ENCODE measurements around the gene ARL13B. TPM values are rescaled to one million over a fixed set of nuclear protein-coding genes. Genes with fewer than 3 reads are reported as not detected.

The ARL13B gene
- total RNA-seq, 2 donors from 2014 or later: 3.5 to 4.3 TPM

- H3K36me3 ChIP-seq: no peaks in the 10 kb centered on the region
Measured at GRCh38 chr3:94050546-94050945, 70.6 kb downstream of the ARL13B start.

GRCh38 chr3:94061297-94061696 is 81.3 kb downstream of the ARL13B start:
- peaks cover 0 to 18% of the 10 kb centered on the region in 2 donors for H3K4me1 ChIP-seq
- no peaks in the 10 kb centered on the region for H3K9me3 ChIP-seq
- DNase-seq (ENCODE audit: low spot score): no peak
- TF ChIP-seq CTCF (IDR thresholded peaks at IDR 0.05): no peak
- H3K27ac ChIP-seq: no peak overlapping the region
- no peaks in the 10 kb centered on the region for H3K27me3 ChIP-seq
- H3K36me3 ChIP-seq: no peaks in the 10 kb centered on the region
- no peak overlapping the region for H3K4me3 ChIP-seq

More at GRCh38 chr3:94050546-94050945, 70.6 kb downstream of the ARL13B start:
- Histone ChIP-seq H3K9me3 (no peaks in the 10 kb centered on the region), H3K27me3 (no peaks in the 10 kb centered on the region), H3K4me1 (no peaks in the 10 kb centered on the region), H3K4me3 (no peak overlapping the region), H3K27ac (no peak overlapping the region)
- no peak for DNase-seq (ENCODE audit: low spot score)
- no peak for TF ChIP-seq CTCF (IDR thresholded peaks at IDR 0.05)

GRCh38 chr3:94062513-94063404 is 82.8 kb downstream of the ARL13B start, which contains the start of the genes DHFR2 and NSUN3:
TSS of gene DHFR2 (minus strand) at chr3:94062916. CDS start at chr3:94061511, 1,405 bp downstream.
TSS of gene NSUN3 (plus strand) at chr3:94063061. CDS start at chr3:94063127, 66 bp downstream.
- peak; percentile 96 for DNase-seq (ENCODE audit: low spot score)
- no peak for TF ChIP-seq CTCF (IDR thresholded peaks at IDR 0.05)
- Histone ChIP-seq H3K4me1 (peaks cover 0 to 18% of the 10 kb centered on the region in 2 donors), H3K9me3 (no peaks in the 10 kb centered on the region), H3K36me3 (peaks cover 4% of the 10 kb centered on the region), H3K27me3 (no peaks in the 10 kb centered on the region), H3K4me3 (peak within 1 kb of the TSS; percentile 66 to 73), H3K27ac (peak within 1 kb of the TSS; percentile 90 to 91)

- no peak for DNase-seq (ENCODE audit: low spot score)
- peaks cover 0 to 18% of the 10 kb centered on the region in 2 donors for H3K4me1 ChIP-seq
- TF ChIP-seq CTCF (IDR thresholded peaks at IDR 0.05): no peak
- no peaks in the 10 kb centered on the region for H3K27me3 ChIP-seq
- H3K36me3 ChIP-seq: peaks cover 5% of the 10 kb centered on the region
- H3K9me3 ChIP-seq: no peaks in the 10 kb centered on the region
- peak overlapping the region; percentile 90 to 91 for H3K27ac ChIP-seq
- peak overlapping the region; percentile 66 to 73 for H3K4me3 ChIP-seq
Measured at GRCh38 chr3:94063496-94064119, 83.7 kb downstream of the ARL13B start.

GRCh38 chr3:94064243-94064860 is 84.4 kb downstream of the ARL13B start:
- H3K4me3 ChIP-seq: no peak overlapping the region
- peak overlapping the region in 1 of 2 donors; percentile 91 for H3K27ac ChIP-seq
- no peak for TF ChIP-seq CTCF (IDR thresholded peaks at IDR 0.05)
- peaks cover 0 to 22% of the 10 kb centered on the region in 2 donors for H3K4me1 ChIP-seq
- H3K27me3 ChIP-seq: no peaks in the 10 kb centered on the region
- H3K9me3 ChIP-seq: no peaks in the 10 kb centered on the region
- peaks cover 5% of the 10 kb centered on the region for H3K36me3 ChIP-seq
- DNase-seq (ENCODE audit: low spot score): no peak
